MM.1S (cell line): ENCODE measurements around the gene ZBTB43.
A peak's percentile ranks its signal among the peaks of the same experiment; 100 is the strongest.
"Not testable (repeated sequence)": the region's sequence is repeated elsewhere in the genome, so short reads cannot be mapped to it uniquely, and the experiment has no call there.

ENCODE experiments used
- DNase-seq: peaks from one replicate; pipeline ENCODE4 v3.0.0-alpha.2; 2015
- H2AFZ ChIP-seq: fragments of 300-600 bp; sonication (generic); 2 replicates; pipeline ENCODE4 v1.6.0; 2016; ENCODE audit warnings: antibody characterized with exemption, low read length
- H3F3A ChIP-seq: fragments of 300-600 bp; sonication (generic); 2 replicates; pipeline ENCODE4 v1.6.1; 2016; ENCODE audit warnings: mild to moderate bottlenecking, antibody characterized with exemption, low read length, moderate library complexity, mixed read lengths; ENCODE audit not compliant: insufficient read depth
- H3K27ac ChIP-seq: fragments of 300-600 bp; sonication (generic); 2 replicates; pipeline ENCODE4 v1.5.1; 2016; ENCODE audit warnings: mild to moderate bottlenecking, low read length
- H3K27me3 ChIP-seq: fragments of 300-600 bp; sonication (generic); replicated peaks from 2 replicates; pipeline ENCODE4 v1.6.0; 2016; ENCODE audit warnings: low read length; ENCODE audit not compliant: insufficient read depth
- H3K36me3 ChIP-seq: fragments of 300-600 bp; sonication (generic); replicated peaks from 2 replicates; pipeline ENCODE4 v1.6.1; 2016; ENCODE audit warnings: mild to moderate bottlenecking, low read length, mixed read lengths; ENCODE audit not compliant: insufficient read depth
- H3K4me1 ChIP-seq: fragments of 300-600 bp; sonication (generic); 2 replicates; pipeline ENCODE4 v1.6.1; 2016; ENCODE audit warnings: low read length, mixed read lengths
- H3K4me2 ChIP-seq: fragments of 300-600 bp; sonication (generic); 2 replicates; pipeline ENCODE4 v1.6.0; 2016; ENCODE audit warnings: low read depth, low read length
- H3K4me3 ChIP-seq: fragments of 300-600 bp; sonication (generic); 2 replicates; pipeline ENCODE4 v1.5.1; 2016; ENCODE audit warnings: low read length, mixed read lengths
- H3K79me2 ChIP-seq: fragments of 300-600 bp; sonication (generic); 2 replicates; pipeline ENCODE4 v1.6.1; 2016; ENCODE audit warnings: mixed run types, low read length, mixed read lengths
- H3K9ac ChIP-seq: fragments of 300-600 bp; sonication (generic); 2 replicates; pipeline ENCODE4 v1.6.1; 2016; ENCODE audit warnings: low read length, mixed read lengths
- H3K9me2 ChIP-seq: fragments of 300-600 bp; sonication (generic); replicated peaks from 2 replicates; pipeline ENCODE4 v1.6.1; 2016; ENCODE audit warnings: mild to moderate bottlenecking, low read length, mixed read lengths; ENCODE audit not compliant: insufficient read depth
- H3K9me3 ChIP-seq: fragments of 300-600 bp; sonication (generic); replicated peaks from 2 replicates; pipeline ENCODE4 v1.6.1; 2016; ENCODE audit warnings: mild to moderate bottlenecking, low read length, mixed read lengths; ENCODE audit not compliant: insufficient read depth
- H4K20me1 ChIP-seq: fragments of 300-600 bp; sonication (generic); 2 replicates; pipeline ENCODE4 v1.6.1; 2016; ENCODE audit warnings: mild to moderate bottlenecking, low read length, moderate library complexity, mixed read lengths; ENCODE audit not compliant: insufficient read depth
- EZH2 ChIP-seq: fragments of 300-600 bp; sonication (generic); optimal IDR thresholded peaks from 2 replicates; pipeline ENCODE3; 2017; ENCODE audit warnings: low read depth, mild to moderate bottlenecking, antibody characterized with exemption, low read length, mixed read lengths
- EZH2phosphoT487 ChIP-seq: fragments of 300-600 bp; sonication (generic); IDR thresholded peaks from 2 replicates; pipeline ENCODE4 v1.6.1; 2018; ENCODE audit warnings: antibody characterized with exemption, low read length
- TF ChIP-seq, protein P1 (sequence below): fragments of 300-600 bp; sonication (generic); IDR thresholded peaks from 2 replicates; pipeline ENCODE4 v1.5.1; 2016; ENCODE audit warnings: antibody characterized with exemption, low read length, mixed read lengths

The ZBTB43 gene

DNA sequence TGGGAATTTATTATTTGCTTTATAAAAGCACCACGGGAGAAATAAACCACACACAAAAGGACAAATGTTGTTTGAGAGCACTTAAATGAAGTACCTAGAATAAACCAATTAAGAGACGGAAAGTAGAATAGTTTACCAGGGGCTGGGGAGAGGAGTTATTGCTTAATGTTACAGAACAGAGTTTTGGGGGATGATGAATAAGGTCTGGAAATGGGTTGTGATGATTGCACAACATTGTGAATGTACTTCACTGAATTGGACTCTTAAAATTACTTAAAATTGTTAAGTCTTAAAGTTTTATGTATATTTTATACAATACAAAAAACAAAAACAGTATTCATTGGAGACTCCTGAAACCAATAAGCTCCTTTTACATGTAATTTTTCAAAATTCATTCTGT lies 1.5 kb downstream of the ZBTB43 start:
- Histone ChIP-seq H3K79me2 (peaks cover 64% of the 10 kb centered on the region), H3F3A (peaks cover 15% of the 10 kb centered on the region), H3K27me3 (no peaks in the 10 kb centered on the region), H3K4me3 (peak overlapping the region; percentile 88), H4K20me1 (no peaks in the 10 kb centered on the region), H3K36me3 (peaks cover 3% of the 10 kb centered on the region; the same call in 1 of the 2 replicates), H3K27ac (peak overlapping the region; percentile 90; the same call in 1 of the 2 replicates), H3K9me2 (no peaks in the 10 kb centered on the region), H3K4me1 (peaks cover 9% of the 10 kb centered on the region; the same call in 1 of the 2 replicates), H3K9me3 (no peaks in the 10 kb centered on the region), H2AFZ (no peak overlapping the region), H3K4me2 (peak overlapping the region; percentile 82), H3K9ac (peak overlapping the region; percentile 92; the same call in 1 of the 2 replicates)
- TF ChIP-seq, protein P1, sequence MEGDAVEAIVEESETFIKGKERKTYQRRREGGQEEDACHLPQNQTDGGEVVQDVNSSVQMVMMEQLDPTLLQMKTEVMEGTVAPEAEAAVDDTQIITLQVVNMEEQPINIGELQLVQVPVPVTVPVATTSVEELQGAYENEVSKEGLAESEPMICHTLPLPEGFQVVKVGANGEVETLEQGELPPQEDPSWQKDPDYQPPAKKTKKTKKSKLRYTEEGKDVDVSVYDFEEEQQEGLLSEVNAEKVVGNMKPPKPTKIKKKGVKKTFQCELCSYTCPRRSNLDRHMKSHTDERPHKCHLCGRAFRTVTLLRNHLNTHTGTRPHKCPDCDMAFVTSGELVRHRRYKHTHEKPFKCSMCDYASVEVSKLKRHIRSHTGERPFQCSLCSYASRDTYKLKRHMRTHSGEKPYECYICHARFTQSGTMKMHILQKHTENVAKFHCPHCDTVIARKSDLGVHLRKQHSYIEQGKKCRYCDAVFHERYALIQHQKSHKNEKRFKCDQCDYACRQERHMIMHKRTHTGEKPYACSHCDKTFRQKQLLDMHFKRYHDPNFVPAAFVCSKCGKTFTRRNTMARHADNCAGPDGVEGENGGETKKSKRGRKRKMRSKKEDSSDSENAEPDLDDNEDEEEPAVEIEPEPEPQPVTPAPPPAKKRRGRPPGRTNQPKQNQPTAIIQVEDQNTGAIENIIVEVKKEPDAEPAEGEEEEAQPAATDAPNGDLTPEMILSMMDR = no peak
- TF ChIP-seq EZH2 (no peak), EZH2phosphoT487 (no peak)
- DNase-seq = no peak

DNA sequence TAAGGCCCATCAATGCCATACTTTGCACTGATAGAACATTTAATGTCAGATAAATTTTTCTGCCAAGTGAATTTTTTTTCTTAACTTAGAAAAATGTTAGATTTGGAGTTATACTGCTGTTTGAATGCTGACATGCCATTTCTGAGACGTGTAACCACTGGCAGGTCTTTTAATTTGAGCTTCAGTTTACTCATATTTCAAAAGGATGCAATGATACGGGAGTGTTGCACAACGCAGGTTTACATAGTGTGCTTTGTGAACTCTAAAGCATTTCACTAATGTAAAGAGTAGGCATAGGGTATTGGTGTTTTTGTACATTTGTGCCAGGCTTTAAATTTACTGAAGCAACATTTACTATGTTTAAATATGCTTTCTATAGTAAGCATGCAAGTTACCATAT lies 4.2 kb downstream of the ZBTB43 start:
- no peaks in the 10 kb centered on the region for H4K20me1 ChIP-seq
- H3K27me3 ChIP-seq = no peaks in the 10 kb centered on the region
- H3K9ac ChIP-seq = no peak overlapping the region
- DNase-seq = no peak
- no peak overlapping the region for H3K27ac ChIP-seq
- H3F3A ChIP-seq = peaks cover 15% of the 10 kb centered on the region
- H2AFZ ChIP-seq = no peak overlapping the region
- peaks cover 9% of the 10 kb centered on the region; the same call in 1 of the 2 replicates for H3K4me1 ChIP-seq
- no peaks in the 10 kb centered on the region for H3K9me2 ChIP-seq
- no peaks in the 10 kb centered on the region for H3K9me3 ChIP-seq
- no peak overlapping the region for H3K4me2 ChIP-seq
- peaks cover 15% of the 10 kb centered on the region for H3K36me3 ChIP-seq
- TF ChIP-seq EZH2 = no peak
- TF ChIP-seq, protein P1 = no peak
- TF ChIP-seq EZH2phosphoT487 = no peak
- H3K79me2 ChIP-seq = peaks cover 89% of the 10 kb centered on the region
- H3K4me3 ChIP-seq = no peak overlapping the region

DNA sequence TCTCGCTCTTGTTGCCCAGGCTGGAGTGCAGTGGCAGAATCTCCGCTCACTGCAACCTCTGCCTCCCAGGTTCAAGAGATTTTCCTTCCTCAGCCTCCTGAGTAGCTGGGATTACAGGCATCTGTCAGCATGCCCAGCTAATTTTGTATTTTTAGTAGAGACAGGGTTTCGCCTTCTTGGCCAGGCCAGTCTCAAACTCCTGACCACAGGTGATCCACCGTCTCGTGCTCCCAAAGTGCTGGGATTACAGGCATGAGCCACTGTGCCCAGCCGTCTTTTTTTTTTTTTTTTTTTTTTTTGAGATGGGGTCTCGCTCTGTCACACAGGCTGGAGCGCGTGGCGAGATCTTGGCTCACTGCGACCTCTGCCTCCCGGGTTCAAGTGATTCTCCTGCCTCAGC lies 5.4 kb downstream of the ZBTB43 start:
- H3K9ac ChIP-seq, DNase-seq, H3K4me2 ChIP-seq, H3K27ac ChIP-seq, H3K4me3 ChIP-seq, H3K9me2 ChIP-seq, H3K9me3 ChIP-seq, H4K20me1 ChIP-seq, H2AFZ ChIP-seq, H3K27me3 ChIP-seq, H3K4me1 ChIP-seq: not testable (repeated sequence)
- Histone ChIP-seq H3K36me3 (peaks cover 22% of the 10 kb centered on the region), H3F3A (peaks cover 12% of the 10 kb centered on the region), H3K79me2 (peaks cover 95% of the 10 kb centered on the region)

DNA sequence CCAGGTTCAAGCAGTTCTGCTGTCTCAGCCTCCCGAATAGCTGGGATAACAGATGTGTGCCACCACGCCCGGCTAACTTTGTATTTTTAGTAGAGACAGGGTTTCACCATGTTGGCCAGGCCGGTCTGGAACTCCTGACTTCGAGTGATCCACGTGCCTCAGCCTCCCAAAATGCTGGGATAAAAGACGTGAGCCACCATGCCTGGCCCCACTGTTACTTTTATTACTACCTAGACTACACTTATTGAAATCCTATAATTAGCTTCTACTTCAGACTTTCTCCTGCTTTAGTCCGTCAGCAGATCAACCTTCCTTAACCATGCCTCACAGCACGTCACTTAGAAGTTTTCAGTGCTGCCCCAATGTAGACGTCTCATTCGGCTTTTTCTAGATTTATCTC lies 8.2 kb downstream of the ZBTB43 start:
- Histone ChIP-seq H3K4me3 (no peak overlapping the region), H3K27me3 (no peaks in the 10 kb centered on the region), H3K9me2 (no peaks in the 10 kb centered on the region), H3K27ac (no peak overlapping the region), H3K4me1 (no peaks in the 10 kb centered on the region), H3K36me3 (peaks cover 34% of the 10 kb centered on the region), H3K9ac (no peak overlapping the region), H2AFZ (no peak overlapping the region), H3K9me3 (no peaks in the 10 kb centered on the region), H4K20me1 (no peaks in the 10 kb centered on the region), H3K4me2 (no peak overlapping the region), H3K79me2 (peaks cover 93% of the 10 kb centered on the region), H3F3A (no peaks in the 10 kb centered on the region; the same call in 1 of the 2 replicates)
- no peak for TF ChIP-seq EZH2
- TF ChIP-seq EZH2phosphoT487 = no peak
- TF ChIP-seq, protein P1 = no peak
- DNase-seq = no peak
